Stimulated activated CD8-positive, alpha-beta memory T cell treated with anti-CD3 and anti-CD28 coated beads, Interleukin-2, amount 100 ng/mL, for 1 hour (primary cell): ENCODE measurements around the gene RNF144A.

Experiments used
- DNase-seq, 2 donors: peaks; one replicate each; pipeline ENCODE4 v3.0.0-alpha.2; 2020; ENCODE audit warnings: low read depth in 2 of 2

RNF144A gene

GRCh38 chr2:7083580-7084509, 166.6 kb downstream of the RNF144A start:
- no peak for DNase-seq

GRCh38 chr2:7084601-7085000, 167.4 kb downstream of the RNF144A start:
- no peak for DNase-seq

GRCh38 chr2:7089284-7089683, 172.1 kb downstream of the RNF144A start:
- no peak for DNase-seq

GRCh38 chr2:7089898-7090510, 172.8 kb downstream of the RNF144A start:
- DNase-seq: no peak

GRCh38 chr2:7093376-7093775, 176.2 kb downstream of the RNF144A start:
- no peak for DNase-seq
